GM08714 (cell line): ENCODE measurements around the gene TMEM240.
"Not testable (repeated sequence)": the region's sequence is repeated elsewhere in the genome, so short reads cannot be mapped to it uniquely, and the experiment has no call there.

Experiments
- H3K4me3 ChIP-seq: fragments of 200-500 bp; sonication (Bioruptor generic); 2 replicates; pipeline ENCODE4 v1.5.1; 2014; ENCODE audit warnings: mild to moderate bottlenecking, low read length, inconsistent platforms
- ZNF274 ChIP-seq: IDR thresholded peaks from 2 replicates; pipeline ENCODE4 v1.6.1; 2012; ENCODE audit warnings: mild to moderate bottlenecking, low read depth, low read length

The TMEM240 gene

DNA sequence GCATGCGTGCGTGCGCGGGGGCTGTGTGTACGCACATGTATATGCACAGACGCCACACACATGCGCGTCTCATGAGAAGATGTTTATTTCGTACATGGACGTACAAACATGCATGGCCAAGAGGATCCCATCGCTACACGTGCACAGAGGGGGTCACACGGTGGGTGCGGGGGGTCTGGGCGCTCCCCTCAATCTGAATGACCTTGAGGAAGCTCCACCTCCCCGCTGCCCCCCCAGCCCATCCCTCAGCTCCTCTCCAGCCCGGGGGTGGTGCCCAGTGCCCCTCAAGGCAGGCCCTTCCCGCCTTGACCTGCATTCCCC lies 1.5 kb downstream of the TMEM240 start:
- no peak overlapping the region for H3K4me3 ChIP-seq
- no peak for TF ChIP-seq ZNF274

DNA sequence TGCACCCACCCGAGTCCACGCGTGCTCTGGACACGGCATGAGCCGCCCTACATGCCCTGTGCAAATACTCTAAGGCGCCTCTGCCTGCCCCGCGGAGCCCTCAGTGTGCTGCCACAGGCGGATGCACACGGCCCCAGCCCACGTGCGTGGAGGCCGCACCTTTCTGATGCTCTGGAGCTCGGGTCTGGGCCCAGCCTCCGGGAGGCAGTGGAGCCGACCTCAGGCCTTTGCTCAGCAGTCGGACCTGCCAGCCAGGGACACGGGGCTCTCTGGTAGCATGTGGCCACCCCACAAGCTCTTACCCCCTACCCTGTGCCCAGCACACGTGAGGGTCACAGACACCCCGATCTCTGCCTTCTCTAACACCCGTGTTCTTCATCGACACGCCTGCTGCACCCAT lies 2.1 kb downstream of the TMEM240 start:
- TF ChIP-seq ZNF274 = no peak
- H3K4me3 ChIP-seq = no peak overlapping the region

DNA sequence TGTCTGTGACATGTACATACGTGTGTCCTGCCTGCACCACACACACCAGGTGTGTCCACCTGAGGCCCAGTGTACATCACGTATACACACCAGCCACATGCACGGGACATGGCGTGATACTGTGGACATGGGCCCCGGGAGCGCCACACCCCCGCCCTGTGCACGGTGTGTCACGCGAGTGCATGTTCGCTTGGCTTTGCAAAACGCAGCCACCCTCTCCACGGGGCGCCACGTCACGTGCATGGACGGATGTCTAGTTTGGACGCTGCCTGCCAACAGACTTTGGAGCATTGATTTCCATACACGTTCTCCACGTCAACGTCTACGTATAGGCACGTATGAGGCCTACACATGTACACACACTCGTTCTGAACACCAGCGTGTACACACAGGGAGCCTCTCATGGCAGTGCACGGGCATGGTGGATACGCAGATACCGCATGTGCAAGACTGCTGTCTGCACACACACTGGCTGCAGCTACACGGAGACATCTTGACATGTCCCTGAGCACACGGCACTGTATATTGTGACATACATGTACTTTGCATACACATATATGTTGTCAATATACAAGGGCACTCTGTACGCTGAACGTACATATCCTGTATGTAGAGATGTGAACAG lies 2.7 kb downstream of the TMEM240 start:
- TF ChIP-seq ZNF274 = no peak
- H3K4me3 ChIP-seq = no peak overlapping the region

DNA sequence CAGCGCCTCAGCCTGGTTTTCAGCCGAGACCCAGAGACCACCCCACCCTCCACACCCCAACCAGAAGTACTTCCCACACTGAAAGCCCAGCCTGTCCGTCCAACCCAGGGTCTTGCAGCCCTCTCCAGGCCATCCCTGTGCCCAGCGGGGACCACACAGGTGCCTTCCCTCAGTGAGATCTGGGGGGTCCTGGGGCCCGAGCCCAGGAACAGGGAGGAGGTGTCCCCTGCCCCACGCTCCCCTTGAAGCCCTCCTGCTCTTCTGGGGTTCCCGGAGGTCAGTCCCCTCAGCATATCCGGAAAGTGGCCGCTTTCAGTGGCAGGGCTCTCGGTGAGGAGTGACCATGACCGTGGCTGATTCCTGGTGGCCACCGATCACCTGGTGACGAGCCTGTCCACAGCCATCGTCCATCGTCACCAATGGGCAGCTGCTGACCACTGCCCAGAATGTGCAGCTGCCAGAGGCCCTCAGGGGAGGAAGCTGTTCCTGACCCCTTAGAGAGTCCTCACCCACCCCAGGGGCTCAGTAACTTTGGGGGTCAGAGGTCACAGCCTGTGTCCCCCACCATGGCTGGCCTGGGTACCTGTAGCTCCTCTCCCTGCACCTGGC lies 3.4 kb downstream of the TMEM240 start:
- no peak for TF ChIP-seq ZNF274
- no peak overlapping the region for H3K4me3 ChIP-seq

DNA sequence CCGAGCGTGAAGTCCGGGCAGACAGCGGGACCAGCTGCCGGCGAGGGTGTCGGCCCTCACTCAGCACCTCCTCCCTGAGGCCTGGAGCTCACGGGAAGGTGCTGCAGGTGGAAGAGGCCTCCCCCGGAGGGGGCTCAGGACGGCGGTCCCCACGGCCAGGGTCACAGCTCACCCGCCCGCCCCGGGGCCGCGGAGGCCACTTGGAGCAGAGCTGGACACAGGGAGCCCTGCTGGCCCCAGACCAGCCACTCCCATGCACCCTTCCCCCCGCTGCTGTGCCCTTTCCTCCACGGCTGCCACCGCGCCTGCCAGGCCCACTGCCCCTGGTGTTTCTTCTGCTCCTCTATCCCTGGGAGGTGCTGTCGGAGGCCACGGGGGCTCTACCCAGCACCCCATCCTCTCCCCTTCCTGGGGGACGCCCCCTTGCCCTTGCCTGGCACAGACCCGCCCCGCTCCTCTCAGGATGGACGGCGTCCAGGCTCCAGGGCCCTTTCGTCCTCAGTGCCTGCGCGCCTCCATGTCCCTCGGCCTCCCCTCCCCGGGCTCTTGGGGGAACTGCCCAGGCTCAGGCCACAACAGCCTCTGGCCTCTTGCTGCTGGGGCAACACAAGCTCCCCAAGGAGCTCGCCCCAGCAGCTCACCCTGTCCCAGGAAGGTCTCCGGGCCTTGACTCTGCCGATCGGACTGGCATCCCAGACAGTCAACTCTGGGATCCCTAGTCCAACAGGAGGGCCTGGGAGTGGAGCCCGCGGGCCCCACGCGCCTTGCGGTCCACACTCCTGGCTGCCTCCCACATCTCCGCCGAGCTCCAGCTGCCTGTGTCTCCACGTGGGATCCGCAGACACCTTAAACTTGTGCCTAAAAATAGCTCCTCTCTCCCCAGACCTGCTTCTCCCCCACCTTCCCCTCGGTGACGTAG lies 4.1 kb downstream of the TMEM240 start:
- no peak overlapping the region for H3K4me3 ChIP-seq
- TF ChIP-seq ZNF274 = no peak

DNA sequence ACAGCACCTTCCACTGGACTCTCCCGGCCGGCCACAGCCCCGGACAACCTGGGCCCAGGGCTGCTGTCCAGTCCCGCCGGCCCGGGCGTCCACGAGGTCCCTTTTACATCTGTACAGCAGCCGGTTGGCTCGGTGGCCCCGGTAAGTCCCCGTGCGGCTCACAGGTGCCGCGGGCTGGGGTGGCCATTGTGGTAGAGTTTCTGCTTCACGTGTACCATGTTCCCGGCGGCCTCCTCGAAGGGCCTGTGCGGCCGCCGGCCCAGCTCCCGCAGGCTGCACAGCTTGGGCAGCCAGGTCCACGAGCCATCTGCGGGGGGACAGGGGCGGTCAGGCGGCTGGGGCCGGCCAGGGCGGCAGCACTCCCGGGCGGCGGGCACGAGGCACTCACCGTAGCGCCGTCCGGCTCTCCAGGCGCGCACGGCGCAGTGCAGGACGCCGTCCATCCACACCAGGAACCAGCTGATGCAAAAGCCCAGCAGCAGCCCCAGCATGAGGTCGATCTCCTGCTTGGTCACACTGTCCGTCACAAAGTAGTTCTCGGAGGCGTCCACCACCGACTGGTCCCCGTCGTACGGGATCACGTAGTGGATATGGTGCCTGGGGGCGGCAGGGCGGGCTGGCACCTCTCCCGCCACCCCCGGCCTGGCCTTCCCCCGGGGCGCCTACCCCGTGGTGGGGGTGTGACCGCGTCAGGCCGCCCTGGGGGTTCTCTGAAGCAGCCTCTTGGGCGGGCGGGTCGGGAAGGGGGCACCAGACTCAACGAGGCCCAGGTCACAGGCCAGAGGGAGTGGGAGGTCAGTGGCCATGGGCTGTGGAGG lies 5.0 kb downstream of the TMEM240 start:
- TF ChIP-seq ZNF274 = no peak
- H3K4me3 ChIP-seq = no peak overlapping the region

DNA sequence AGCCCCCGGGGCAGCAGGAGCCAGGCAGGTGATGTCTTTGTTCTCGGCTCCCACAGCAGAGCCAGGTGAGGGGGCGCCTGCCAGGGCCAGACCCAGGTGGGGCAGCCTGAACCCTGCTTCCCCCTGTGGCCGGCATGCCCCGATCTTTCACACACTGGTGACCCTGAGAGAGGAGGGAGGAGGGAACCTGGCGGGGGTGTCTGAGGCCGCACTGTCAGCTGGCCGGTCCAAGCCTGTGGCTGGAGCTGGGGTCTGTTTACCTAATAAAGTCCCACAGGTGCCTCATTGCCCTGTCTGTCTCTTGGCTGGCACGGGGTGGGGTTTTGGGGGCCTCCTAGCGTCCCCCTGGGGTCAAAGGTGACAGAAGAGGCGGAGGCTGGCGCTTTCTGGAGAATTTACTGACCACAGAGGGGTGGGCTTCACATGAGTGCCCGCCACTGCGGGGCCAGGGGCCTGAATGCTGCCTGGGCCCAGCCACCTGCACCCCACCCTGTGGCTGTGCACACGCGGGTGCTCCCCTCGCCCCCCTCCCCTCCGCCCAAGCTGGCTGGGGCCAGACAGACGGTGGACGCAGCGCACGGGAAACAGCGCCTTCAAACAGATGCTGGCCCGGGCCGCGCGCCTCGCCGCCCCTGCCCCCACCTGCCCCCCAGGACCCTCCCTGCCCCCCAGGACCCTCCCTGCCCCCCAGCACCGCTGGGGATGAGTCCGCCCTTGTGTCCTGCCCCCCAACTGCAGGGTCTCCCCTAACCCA lies 5.8 kb downstream of the TMEM240 start:
- TF ChIP-seq ZNF274 = no peak
- H3K4me3 ChIP-seq = no peak overlapping the region

DNA sequence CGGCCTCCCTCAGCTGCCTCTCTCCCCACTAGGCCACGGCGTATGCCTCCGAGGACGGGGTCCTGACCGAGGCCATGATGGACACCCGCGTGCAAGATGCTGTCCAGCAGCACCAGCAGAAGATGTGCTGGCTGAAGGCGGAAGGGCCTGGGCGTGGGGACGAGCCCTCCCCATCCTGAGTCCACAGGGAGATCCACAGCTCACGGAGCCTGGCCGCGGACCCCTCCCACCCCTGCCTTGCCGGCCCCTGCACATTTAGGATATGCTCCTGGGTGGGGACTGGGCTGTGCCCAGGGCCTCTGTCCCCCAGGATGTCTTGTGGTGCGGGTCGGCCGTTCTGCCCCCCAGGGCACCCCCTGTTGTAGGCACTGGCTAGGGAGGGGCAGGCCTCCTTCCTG lies 6.5 kb downstream of the TMEM240 start:
- H3K4me3 ChIP-seq = not testable (repeated sequence)

DNA sequence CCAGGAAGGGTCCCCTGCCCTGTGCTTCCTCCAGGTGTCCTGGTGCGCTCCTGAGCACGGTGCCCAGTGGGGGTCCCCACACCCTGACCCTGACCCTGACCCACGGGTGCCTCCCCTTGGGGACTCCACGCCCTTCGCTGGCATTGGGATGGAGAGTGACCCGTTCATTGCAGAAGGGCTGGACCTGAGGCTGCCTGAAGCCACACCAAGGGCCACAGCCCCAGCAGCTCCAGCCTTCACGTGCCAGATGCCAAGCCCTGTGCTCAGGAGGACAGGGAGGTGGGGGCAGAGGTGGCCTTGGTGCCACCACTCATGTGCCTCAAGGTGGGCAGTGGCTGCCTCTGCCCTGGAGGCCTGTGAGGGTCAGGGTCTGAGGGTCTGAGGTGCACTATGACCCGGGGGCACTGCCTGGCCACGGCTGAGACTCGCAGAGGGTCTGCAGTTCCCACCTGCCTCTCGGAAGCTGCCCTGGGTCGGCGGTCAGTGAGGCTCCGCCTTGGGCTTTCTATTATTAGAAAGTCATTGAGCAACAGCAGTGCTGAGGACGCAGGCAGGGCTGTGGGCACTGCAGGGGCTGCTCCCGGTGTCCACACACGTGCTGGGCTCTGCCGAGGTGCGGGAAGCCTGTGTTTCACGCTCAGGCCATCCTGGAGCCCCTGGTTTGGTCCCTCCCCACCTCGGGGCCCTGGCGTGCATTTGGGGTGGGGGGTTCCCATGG lies 7.1 kb downstream of the TMEM240 start:
- not testable (repeated sequence) for H3K4me3 ChIP-seq

DNA sequence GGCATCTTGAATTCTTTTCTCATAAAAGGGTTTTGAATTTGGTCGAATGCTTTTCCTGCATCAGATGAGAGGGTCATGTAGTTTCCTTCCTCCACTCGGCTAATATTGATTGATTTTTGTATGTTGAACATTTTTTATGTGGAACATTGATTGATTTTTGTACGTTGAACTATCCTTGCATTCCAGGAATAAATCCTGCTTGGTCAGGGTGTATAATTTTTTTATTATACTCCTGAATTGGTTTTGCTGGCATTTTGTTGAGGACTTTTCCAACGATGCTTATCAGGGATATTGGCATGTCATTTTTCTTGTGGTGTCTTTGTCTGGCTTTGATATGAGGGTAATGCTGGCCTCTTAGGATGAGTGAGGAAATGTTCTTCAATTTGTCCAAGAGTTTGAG lies 8.5 kb downstream of the TMEM240 start:
- TF ChIP-seq ZNF274 = no peak
- no peak overlapping the region for H3K4me3 ChIP-seq

DNA sequence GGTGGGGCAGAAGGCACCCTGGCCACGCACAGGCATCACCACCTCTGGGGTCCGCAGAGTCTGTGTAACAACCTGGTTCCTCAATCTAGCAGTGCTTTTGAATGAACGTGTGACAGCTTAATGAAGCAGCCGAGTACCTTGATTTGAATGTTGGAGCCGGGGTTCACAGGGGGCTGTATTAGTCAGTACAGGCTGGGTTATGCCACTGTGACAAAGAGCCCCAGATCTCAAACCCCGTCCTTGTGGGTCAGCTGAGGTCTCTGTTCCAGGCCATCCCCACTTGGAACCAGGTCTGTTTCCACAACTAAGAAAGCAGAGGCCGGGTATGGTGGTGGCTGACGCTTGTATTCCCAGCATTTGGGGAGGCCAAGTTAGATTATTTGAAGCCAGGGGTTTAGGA lies 10.5 kb downstream of the TMEM240 start:
- TF ChIP-seq ZNF274 = no peak
- no peak overlapping the region for H3K4me3 ChIP-seq

DNA sequence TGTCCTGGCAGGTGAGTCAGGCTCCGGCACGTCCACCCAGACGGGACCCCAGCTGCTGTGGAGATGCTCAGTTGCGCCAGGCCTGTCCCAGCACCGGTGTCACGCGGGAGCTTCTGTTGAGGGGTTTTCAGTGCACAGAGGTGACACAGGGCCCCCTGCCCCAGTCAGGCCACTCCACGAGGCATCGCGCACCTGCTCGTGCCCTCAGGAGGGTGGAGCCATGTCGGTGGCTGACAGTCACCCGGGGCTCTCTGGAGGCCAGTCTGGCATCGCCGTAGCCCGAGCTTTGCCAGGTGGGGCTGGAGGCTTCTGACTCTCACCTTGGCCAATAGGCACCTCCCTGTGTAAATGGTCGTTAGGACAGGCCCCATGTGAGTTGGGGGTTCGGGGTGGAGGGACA lies 11.1 kb downstream of the TMEM240 start:
- TF ChIP-seq ZNF274 = no peak
- no peak overlapping the region for H3K4me3 ChIP-seq
